K562 (cell line): ENCODE measurements around the gene EXOC6. TPM values are rescaled to one million over a fixed set of nuclear protein-coding genes. Genes with fewer than 3 reads are reported as not detected.

ENCODE experiments used
- ATF7 ChIP-seq: fragments of 450-650 bp; IDR thresholded peaks from 2 replicates; pipeline ENCODE4 v1.7.1; 2014; ENCODE audit warnings: mild to moderate bottlenecking, moderate library complexity
- BRD9 ChIP-seq: fragments of 450-650 bp; IDR thresholded peaks from 2 replicates; pipeline ENCODE4 v1.6.1; 2018; ENCODE audit warnings: low read depth; ENCODE audit not compliant: partially characterized antibody
- CC2D1A ChIP-seq: fragments of 450-650 bp; IDR thresholded peaks from 2 replicates; pipeline ENCODE4 v1.6.1; 2017; ENCODE audit warnings: mild to moderate bottlenecking
- DPF2 ChIP-seq: fragments of 450-650 bp; IDR thresholded peaks from 2 replicates; pipeline ENCODE4 v1.6.1; 2016
- HDAC1 ChIP-seq, 2 experiments: fragments of 450-650 bp; IDR thresholded peaks; 2 replicates each; pipeline ENCODE4 v1.6.1; 2016 to 2017; ENCODE audit warnings: inconsistent platforms in 1 of 2, mild to moderate bottlenecking in 1 of 2, moderate library complexity in 1 of 2
- HOXB6 ChIP-seq: fragments of 250-450 bp; sonication (Bioruptor Pico); IDR thresholded peaks from 2 replicates; pipeline ENCODE4 v1.5.1; 2022; ENCODE audit warnings: mild to moderate bottlenecking, borderline replicate concordance
- JUN ChIP-seq, 2 experiments: sonication (generic) in 1 of 2; formaldehyde crosslinking in 1 of 2; IDR thresholded peaks; 2 replicates each; pipeline versions ENCODE4 v1.6.1 to v1.8.0; 2012 to 2022; ENCODE audit warnings: borderline replicate concordance in 2 of 2, mild to moderate bottlenecking in 2 of 2, improper control_type of control experiment in 1 of 2, low read depth in 1 of 2, low read length in 1 of 2, missing genetic modification reagents in 1 of 2
- JUND ChIP-seq, 2 experiments: IDR thresholded peaks; 2 replicates in 1 of 2; 3 replicates in 1 of 2; pipeline ENCODE4 v1.6.1; 2011; ENCODE audit warnings: borderline replicate concordance in 2 of 2, low read depth in 2 of 2, low read length in 2 of 2, improper control_type of control experiment in 1 of 2, missing biosample characterization in 1 of 2, missing genetic modification characterization in 1 of 2, missing genetic modification reagents in 1 of 2
- KLF16 ChIP-seq: IDR thresholded peaks from 2 replicates; pipeline ENCODE4 v1.6.1; 2016; ENCODE audit warnings: antibody characterized with exemption
- MECOM ChIP-seq: fragments of 250-450 bp; sonication (Bioruptor Pico); IDR thresholded peaks from 2 replicates; pipeline ENCODE4 v1.8.0; 2022; ENCODE audit warnings: inconsistent platforms
- NFIC ChIP-seq: fragments of 450-650 bp; IDR thresholded peaks from 2 replicates; pipeline ENCODE4 v1.6.1; 2017; ENCODE audit warnings: mild to moderate bottlenecking, inconsistent platforms
- NR2C2 ChIP-seq, 2 experiments: fragments of 200-800 bp in 1 of 2; sonication (Bioruptor generic) in 1 of 2; sonication (generic) in 1 of 2; formaldehyde crosslinking in 1 of 2; IDR thresholded peaks; 2 replicates each; pipeline versions ENCODE4 v1.6.1 to v1.8.0; 2016 to 2022; ENCODE audit warnings: mild to moderate bottlenecking in 1 of 2, missing compliant biosample characterization in 1 of 2, missing genetic modification characterization in 1 of 2, missing genetic modification reagents in 1 of 2
- NR4A1 ChIP-seq, 2 experiments: fragments of 250-450 bp in 1 of 2; fragments of 450-650 bp in 1 of 2; sonication (Bioruptor Pico) in 1 of 2; IDR thresholded peaks; 2 replicates each; pipeline versions ENCODE4 v1.4.0 to v1.6.1; 2016 to 2020; ENCODE audit warnings: mild to moderate bottlenecking in 2 of 2, missing compliant biosample characterization in 1 of 2, missing genetic modification characterization in 1 of 2, moderate library complexity in 1 of 2
- POLR2A ChIP-seq: fragments of 450-650 bp; conservative IDR thresholded peaks from 2 replicates; pipeline ENCODE4 v1.6.1; 2016
- SMARCC2 ChIP-seq: fragments of 450-650 bp; IDR thresholded peaks from 2 replicates; pipeline ENCODE4 v1.6.1; 2017; ENCODE audit warnings: antibody characterized with exemption, moderate library complexity, mild to moderate bottlenecking, low read depth
- STAG1 ChIP-seq: sonication (generic); formaldehyde crosslinking; IDR thresholded peaks from 2 replicates; pipeline ENCODE4 v1.5.0; 2020; ENCODE audit warnings: missing genetic modification reagents, borderline replicate concordance
- TCF3 ChIP-seq: sonication (generic); formaldehyde crosslinking; IDR thresholded peaks from 2 replicates; pipeline ENCODE4 v1.4.0; 2020; ENCODE audit warnings: mild to moderate bottlenecking, missing genetic modification reagents
- XRCC3 ChIP-seq: fragments of 450-650 bp; IDR thresholded peaks from 2 replicates; pipeline ENCODE4 v1.6.1; 2017; ENCODE audit warnings: mild to moderate bottlenecking, moderate library complexity
- ZNF644 ChIP-seq: fragments of 200-800 bp; sonication (Bioruptor generic); IDR thresholded peaks from 2 replicates; pipeline ENCODE4 v1.6.1; 2016; ENCODE audit warnings: low read depth, missing genetic modification characterization, missing compliant biosample characterization
- polyA plus RNA-seq, 8 experiments: library from polyadenylated mRNA; depleted of rRNA in 4 of 8; stranded (reverse) in 5 of 8; unstranded in 3 of 8; fragments of >200 nt; fragmentation: Nextera tagmentation in 2 of 8; fragmentation: Illumina TruSeq in 1 of 8; extraction: Ambion mirVana in 2 of 8; extraction: Trizol in 1 of 8; gene quantifications; 2 replicates each; pipeline versions ENCODE4 v1.2.1 to v1.2.3, GENCODE V29; 2011 to 2014; ENCODE audit warnings: inconsistent platforms in 1 of 8, missing spikeins in 1 of 8
- total RNA-seq, 7 experiments: library from RNA; depleted of rRNA in 6 of 7; stranded (reverse); fragments of >200 nt in 6 of 7; fragmentation: Illumina TruSeq in 2 of 7; extraction: Trizol in 2 of 7; gene quantifications; 2 replicates each; pipeline versions ENCODE4 v1.2.1 to v1.2.3, GENCODE V29; 2011 to 2021; ENCODE audit warnings: low replicate concordance in 1 of 7
- TF ChIP-seq, protein P1 (sequence below): IDR thresholded peaks from 2 replicates; pipeline ENCODE4 v1.6.1; 2011; ENCODE audit not compliant: insufficient read length; ENCODE audit errors: extremely low read depth
- TF ChIP-seq, protein P2 (sequence below): fragments of 450-650 bp; IDR thresholded peaks from 2 replicates; pipeline ENCODE4 v1.6.1; 2017; ENCODE audit warnings: mild to moderate bottlenecking, moderate library complexity
- TF ChIP-seq, protein P3 (sequence below): sonication (generic); formaldehyde crosslinking; IDR thresholded peaks from 2 replicates; pipeline ENCODE4 v1.8.1; 2023; ENCODE audit warnings: mild to moderate bottlenecking, missing genetic modification reagents
- TF ChIP-seq, protein P4 (sequence below): IDR thresholded peaks from 2 replicates; pipeline ENCODE4 v1.6.1; 2012; ENCODE audit warnings: low read depth, low read length, improper control_type of control experiment, borderline replicate concordance

EXOC6 gene
- total and polyA plus RNA-seq, 9 of the 15 experiments (the other 6 are each of a cell fraction or from before 2014, with no cell fraction given), result 13.9 to 42.8 (median 24.9) TPM

DNA sequence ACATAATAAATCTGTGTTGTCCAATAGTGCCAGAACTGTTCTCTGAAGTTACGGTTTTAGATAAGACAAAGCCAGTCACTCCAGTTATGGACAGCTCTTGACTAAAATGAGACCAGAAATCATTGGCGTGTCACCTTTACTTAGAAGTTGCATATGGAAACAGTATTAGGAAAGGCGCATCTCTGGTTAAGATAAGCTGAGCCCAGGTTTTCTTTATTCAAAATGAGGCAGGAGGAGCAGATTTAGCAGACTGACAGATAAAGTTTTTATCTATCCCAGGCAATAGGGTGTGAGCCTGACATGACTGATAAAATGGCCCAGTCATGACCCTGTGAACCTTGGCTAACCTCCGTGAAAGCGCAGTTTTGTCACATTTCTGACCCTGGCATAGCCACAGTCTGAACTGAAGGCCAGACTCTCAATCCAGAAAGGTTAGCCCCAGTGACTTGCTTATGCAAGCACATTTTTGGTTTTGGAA is 229.6 kb downstream of the EXOC6 start (continued):
- TF ChIP-seq NR2C2 (CRISPR knock-in tag; IDR thresholded peaks at IDR 0.05) (no peak), NR2C2 (tag; IDR thresholded peaks at IDR 0.05) (peak; percentile 88), DPF2 (peak; percentile 81), TCF3 (CRISPR knock-in tag) (peak; percentile 83), SMARCC2 (0 out of 2 replicates have a peak, but pooled peaks have one; percentile 38), JUND (IDR thresholded peaks at IDR 0.05; ENCODE audit: borderline replicate concordance, low read depth, low read length) (peak; percentile 53; the same call in 1 of the 2 replicates), JUND (tag; IDR thresholded peaks at IDR 0.05; ENCODE audit: borderline replicate concordance, low read depth, low read length) (no peak; the same call in 2 of the 3 replicates), HDAC1 (IDR thresholded peaks at IDR 0.05) (peak in 1 of 2 experiments; percentile 94; a peak in 2 of 4 replicates), JUN (IDR thresholded peaks at IDR 0.05; ENCODE audit: borderline replicate concordance, low read depth, low read length) (0 out of 2 replicates have a peak, but pooled peaks have one; percentile 19), JUN (CRISPR knock-in tag; IDR thresholded peaks at IDR 0.05; ENCODE audit: borderline replicate concordance) (no peak), ATF7 (peak; percentile 42), NR4A1 (CRISPR knock-in tag; IDR thresholded peaks at IDR 0.05) (no peak), NR4A1 (tag; IDR thresholded peaks at IDR 0.05) (no peak), ZNF644 (tag) (peak; percentile 80; the same call in 1 of the 2 replicates), POLR2A (no peak), NFIC (peak; percentile 77), XRCC3 (no peak), BRD9 (no peak), KLF16 (peak; percentile 91), HOXB6 (CRISPR knock-in tag) (no peak), STAG1 (CRISPR knock-in tag) (no peak), MECOM (peak; percentile 84), CC2D1A (peak; percentile 66; the same call in 1 of the 2 replicates)
- TF ChIP-seq, protein P1, sequence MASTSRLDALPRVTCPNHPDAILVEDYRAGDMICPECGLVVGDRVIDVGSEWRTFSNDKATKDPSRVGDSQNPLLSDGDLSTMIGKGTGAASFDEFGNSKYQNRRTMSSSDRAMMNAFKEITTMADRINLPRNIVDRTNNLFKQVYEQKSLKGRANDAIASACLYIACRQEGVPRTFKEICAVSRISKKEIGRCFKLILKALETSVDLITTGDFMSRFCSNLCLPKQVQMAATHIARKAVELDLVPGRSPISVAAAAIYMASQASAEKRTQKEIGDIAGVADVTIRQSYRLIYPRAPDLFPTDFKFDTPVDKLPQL, result no peak
- TF ChIP-seq, protein P2, sequence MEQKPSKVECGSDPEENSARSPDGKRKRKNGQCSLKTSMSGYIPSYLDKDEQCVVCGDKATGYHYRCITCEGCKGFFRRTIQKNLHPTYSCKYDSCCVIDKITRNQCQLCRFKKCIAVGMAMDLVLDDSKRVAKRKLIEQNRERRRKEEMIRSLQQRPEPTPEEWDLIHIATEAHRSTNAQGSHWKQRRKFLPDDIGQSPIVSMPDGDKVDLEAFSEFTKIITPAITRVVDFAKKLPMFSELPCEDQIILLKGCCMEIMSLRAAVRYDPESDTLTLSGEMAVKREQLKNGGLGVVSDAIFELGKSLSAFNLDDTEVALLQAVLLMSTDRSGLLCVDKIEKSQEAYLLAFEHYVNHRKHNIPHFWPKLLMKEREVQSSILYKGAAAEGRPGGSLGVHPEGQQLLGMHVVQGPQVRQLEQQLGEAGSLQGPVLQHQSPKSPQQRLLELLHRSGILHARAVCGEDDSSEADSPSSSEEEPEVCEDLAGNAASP, result no peak
- TF ChIP-seq, protein P3, sequence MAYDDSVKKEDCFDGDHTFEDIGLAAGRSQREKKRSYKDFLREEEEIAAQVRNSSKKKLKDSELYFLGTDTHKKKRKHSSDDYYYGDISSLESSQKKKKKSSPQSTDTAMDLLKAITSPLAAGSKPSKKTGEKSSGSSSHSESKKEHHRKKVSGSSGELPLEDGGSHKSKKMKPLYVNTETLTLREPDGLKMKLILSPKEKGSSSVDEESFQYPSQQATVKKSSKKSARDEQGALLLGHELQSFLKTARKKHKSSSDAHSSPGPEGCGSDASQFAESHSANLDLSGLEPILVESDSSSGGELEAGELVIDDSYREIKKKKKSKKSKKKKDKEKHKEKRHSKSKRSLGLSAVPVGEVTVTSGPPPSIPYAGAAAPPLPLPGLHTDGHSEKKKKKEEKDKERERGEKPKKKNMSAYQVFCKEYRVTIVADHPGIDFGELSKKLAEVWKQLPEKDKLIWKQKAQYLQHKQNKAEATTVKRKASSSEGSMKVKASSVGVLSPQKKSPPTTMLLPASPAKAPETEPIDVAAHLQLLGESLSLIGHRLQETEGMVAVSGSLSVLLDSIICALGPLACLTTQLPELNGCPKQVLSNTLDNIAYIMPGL (CRISPR knock-in tag), result no peak
- TF ChIP-seq, protein P4, sequence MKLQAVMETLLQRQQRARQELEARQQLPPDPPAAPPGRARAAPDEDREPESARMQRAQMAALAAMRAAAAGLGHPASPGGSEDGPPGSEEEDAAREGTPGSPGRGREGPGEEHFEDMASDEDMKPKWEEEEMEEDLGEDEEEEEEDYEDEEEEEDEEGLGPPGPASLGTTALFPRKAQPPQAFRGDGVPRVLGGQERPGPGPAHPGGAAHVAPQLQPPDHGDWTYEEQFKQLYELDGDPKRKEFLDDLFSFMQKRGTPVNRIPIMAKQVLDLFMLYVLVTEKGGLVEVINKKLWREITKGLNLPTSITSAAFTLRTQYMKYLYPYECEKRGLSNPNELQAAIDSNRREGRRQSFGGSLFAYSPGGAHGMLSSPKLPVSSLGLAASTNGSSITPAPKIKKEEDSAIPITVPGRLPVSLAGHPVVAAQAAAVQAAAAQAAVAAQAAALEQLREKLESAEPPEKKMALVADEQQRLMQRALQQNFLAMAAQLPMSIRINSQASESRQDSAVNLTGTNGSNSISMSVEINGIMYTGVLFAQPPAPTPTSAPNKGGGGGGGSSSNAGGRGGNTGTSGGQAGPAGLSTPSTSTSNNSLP, result no peak
